ENCODE data around the gene AGAP1. TPM values are rescaled to one million over a fixed set of nuclear protein-coding genes. Genes with fewer than 3 reads are reported as not detected.

Gene AGAP1
- polyA plus RNA-seq, 2 of the 4 experiments (the other 2 are of a cell fraction): 20.2 to 21.9 TPM

- Histone ChIP-seq H3K4me1 (peaks cover 7% of the 10 kb centered on the region; the same call in 1 of the 3 replicates), H3K4me3 (no peak overlapping the region), H3K4me2 (no peak overlapping the region), H3K27ac (no peak overlapping the region), H3K9me3 (no peaks in the 10 kb centered on the region)
- FAIRE-seq: no peak
- CTCF ChIA-PET: interaction anchor here (1.0 to 1.9 kb wide), 5 partner anchors 31 to 107 kb away, joined by 3 to 8 read pairs (median 4); no protein-coding TSS in a partner anchor
- WGBS (ENCODE audit: missing lambda C conversion rate): 78% methylated on average over 8 of the region's 8 CpGs
- peak; percentile 72 to 74; a peak in 4 of 6 replicates for ATAC-seq
- TF ChIP-seq HOXB13 (CRISPR knock-in tag; IDR thresholded peaks at IDR 0.05; ENCODE audit: low read depth) (no peak), POLR2AphosphoS2 (conservative IDR thresholded peaks at IDR 0.05; ENCODE audit: low read length) (no peak), NFE2L2 (conservative IDR thresholded peaks at IDR 0.05; ENCODE audit: low read length) (no peak), ZFP36 (IDR thresholded peaks at IDR 0.05; ENCODE audit: borderline replicate concordance, partially characterized antibody) (no peak), HOXA7 (CRISPR knock-in tag; IDR thresholded peaks at IDR 0.05) (no peak), ZC3H11A (IDR thresholded peaks at IDR 0.05) (no peak), MYC (IDR thresholded peaks at IDR 0.05; ENCODE audit: borderline replicate concordance, low read length) (no peak), RFX5 (IDR thresholded peaks at IDR 0.05) (no peak), HDAC2 (IDR thresholded peaks at IDR 0.05) (no peak), PHF8 (IDR thresholded peaks at IDR 0.05; ENCODE audit: borderline replicate concordance, low read depth) (no peak), POLR2A (IDR thresholded peaks at IDR 0.05; ENCODE audit: low read length) (no peak), HOXB5 (CRISPR knock-in tag; IDR thresholded peaks at IDR 0.05) (no peak), HES2 (IDR thresholded peaks at IDR 0.05) (no peak), TFCP2L1 (CRISPR knock-in tag; IDR thresholded peaks at IDR 0.05) (no peak), MAZ (IDR thresholded peaks at IDR 0.05; ENCODE audit: borderline replicate concordance, low read depth, low read length) (no peak), JUN (IDR thresholded peaks at IDR 0.05) (no peak), KDM1A (IDR thresholded peaks at IDR 0.05; ENCODE audit: low read depth) (no peak), CHD2 (IDR thresholded peaks at IDR 0.05; ENCODE audit: low read length, partially characterized antibody) (no peak)
- POLR2A ChIA-PET: no interaction called here
- peak in 1 of 2 experiments; percentile 39 for DNase-seq (ENCODE audit: low read depth in 1 of 2, low spot score in 1 of 2)
Measured at GRCh38 chr2:235639428-235639773, 145.6 kb downstream of the AGAP1 start.

- ChIA-PET POLR2A (no interaction called here), CTCF (interaction anchor here (1.0 to 1.9 kb wide), 5 partner anchors 30 to 106 kb away, joined by 3 to 8 read pairs (median 4); no protein-coding TSS in a partner anchor)
- WGBS (ENCODE audit: missing lambda C conversion rate): 91% methylated on average over 2 of the region's 2 CpGs
- no peaks in the 10 kb centered on the region for H3K9me3 ChIP-seq
- ATAC-seq: no peak
- no peak for DNase-seq (ENCODE audit: low read depth in 1 of 2, low spot score in 1 of 2)
- no peak for TF ChIP-seq NFE2L2 (conservative IDR thresholded peaks at IDR 0.05; ENCODE audit: low read length)
- no peak overlapping the region for H3K27ac ChIP-seq
- H3K4me1 ChIP-seq: peaks cover 7% of the 10 kb centered on the region; the same call in 1 of the 3 replicates
- FAIRE-seq: no peak
- no peak overlapping the region for H3K4me2 ChIP-seq
- H3K4me3 ChIP-seq: no peak overlapping the region
Measured at GRCh38 chr2:235639885-235640284, 146.0 kb downstream of the AGAP1 start.

GRCh38 chr2:235640377-235640776, 146.5 kb downstream of the AGAP1 start:
- Histone ChIP-seq H3K4me2 (no peak overlapping the region), H3K27ac (no peak overlapping the region), H3K4me1 (peaks cover 7% of the 10 kb centered on the region; the same call in 1 of the 3 replicates), H3K9me3 (no peaks in the 10 kb centered on the region), H3K4me3 (no peak overlapping the region)
- ATAC-seq (no peak), FAIRE-seq (no peak), DNase-seq (ENCODE audit: low read depth in 1 of 2, low spot score in 1 of 2) (no peak)
- TF ChIP-seq BHLHE40 (IDR thresholded peaks at IDR 0.05; ENCODE audit: low read depth, low read length) (no peak), HEYL (CRISPR knock-in tag; IDR thresholded peaks at IDR 0.05) (no peak), HOXB5 (CRISPR knock-in tag; IDR thresholded peaks at IDR 0.05) (no peak), EP300 (IDR thresholded peaks at IDR 0.05) (no peak), HOXB13 (CRISPR knock-in tag; IDR thresholded peaks at IDR 0.05; ENCODE audit: low read depth) (no peak), MYC (IDR thresholded peaks at IDR 0.05; ENCODE audit: borderline replicate concordance, low read length) (no peak)
- WGBS (ENCODE audit: missing lambda C conversion rate): 88% methylated on average over 2 of the region's 2 CpGs
- ChIA-PET POLR2A (no interaction called here), CTCF (interaction anchor here (1.0 to 1.9 kb wide), 4 partner anchors 30 to 106 kb away, joined by 3 to 8 read pairs (median 4); no protein-coding TSS in a partner anchor)

Measured in A549 (cell line).